A549 (cell line): ENCODE results near the gene LRRC4C.

Experiments used
- EP300 ChIP-seq, 2 experiments: fragments of >200 bp; sonication (Bioruptor Twin); formaldehyde crosslinking; IDR thresholded peaks; 2 replicates in 1 of 2; 3 replicates in 1 of 2; pipeline ENCODE4 v1.6.1; 2016 to 2017
- ESRRA ChIP-seq: fragments of 150-350 bp; IDR thresholded peaks from 2 replicates; pipeline ENCODE4 v1.6.1; 2014; ENCODE audit warnings: mild to moderate bottlenecking, low read length, borderline replicate concordance
- HDAC2 ChIP-seq: fragments of 200-600 bp; sonication (generic); IDR thresholded peaks from 2 replicates; pipeline ENCODE4 v1.6.1; 2016
- JUNB ChIP-seq: fragments of >200 bp; sonication (Bioruptor Twin); formaldehyde crosslinking; IDR thresholded peaks from 2 replicates; pipeline ENCODE4 v1.6.1; 2016
- NPAS2 ChIP-seq: fragments of 250-450 bp; sonication (Bioruptor Pico); IDR thresholded peaks from 2 replicates; pipeline ENCODE4 v1.8.0; 2022; ENCODE audit warnings: mild to moderate bottlenecking, moderate library complexity, borderline replicate concordance
- POLR2A ChIP-seq: IDR thresholded peaks from 2 replicates; pipeline ENCODE4 v1.6.1; 2012; ENCODE audit warnings: mild to moderate bottlenecking, low read length
- RFX5 ChIP-seq: fragments of 450-650 bp; IDR thresholded peaks from 2 replicates; pipeline ENCODE4 v1.7.1; 2014; ENCODE audit warnings: antibody characterized with exemption, mild to moderate bottlenecking, moderate library complexity
- SMC3 ChIP-seq: fragments of >200 bp; sonication (Bioruptor Twin); formaldehyde crosslinking; IDR thresholded peaks from 3 replicates; pipeline ENCODE4 v1.6.1; 2018; ENCODE audit warnings: inconsistent platforms
- TF ChIP-seq, protein P1 (sequence below): fragments of >200 bp; sonication (Bioruptor Twin); formaldehyde crosslinking; IDR thresholded peaks from 3 replicates; pipeline ENCODE4 v1.5.1; 2016
- TF ChIP-seq, protein P2 (sequence below): fragments of >200 bp; sonication (Bioruptor Twin); formaldehyde crosslinking; IDR thresholded peaks from 3 replicates; pipeline ENCODE4 v1.6.1; 2016
- TF ChIP-seq, protein P3 (sequence below): fragments of 450-650 bp; IDR thresholded peaks from 2 replicates; pipeline ENCODE4 v1.6.1; 2014; ENCODE audit warnings: antibody characterized with exemption

GRCh38 chr11:40227730-40228129, 1231.7 kb downstream of the LRRC4C start:
- TF ChIP-seq, protein P1, sequence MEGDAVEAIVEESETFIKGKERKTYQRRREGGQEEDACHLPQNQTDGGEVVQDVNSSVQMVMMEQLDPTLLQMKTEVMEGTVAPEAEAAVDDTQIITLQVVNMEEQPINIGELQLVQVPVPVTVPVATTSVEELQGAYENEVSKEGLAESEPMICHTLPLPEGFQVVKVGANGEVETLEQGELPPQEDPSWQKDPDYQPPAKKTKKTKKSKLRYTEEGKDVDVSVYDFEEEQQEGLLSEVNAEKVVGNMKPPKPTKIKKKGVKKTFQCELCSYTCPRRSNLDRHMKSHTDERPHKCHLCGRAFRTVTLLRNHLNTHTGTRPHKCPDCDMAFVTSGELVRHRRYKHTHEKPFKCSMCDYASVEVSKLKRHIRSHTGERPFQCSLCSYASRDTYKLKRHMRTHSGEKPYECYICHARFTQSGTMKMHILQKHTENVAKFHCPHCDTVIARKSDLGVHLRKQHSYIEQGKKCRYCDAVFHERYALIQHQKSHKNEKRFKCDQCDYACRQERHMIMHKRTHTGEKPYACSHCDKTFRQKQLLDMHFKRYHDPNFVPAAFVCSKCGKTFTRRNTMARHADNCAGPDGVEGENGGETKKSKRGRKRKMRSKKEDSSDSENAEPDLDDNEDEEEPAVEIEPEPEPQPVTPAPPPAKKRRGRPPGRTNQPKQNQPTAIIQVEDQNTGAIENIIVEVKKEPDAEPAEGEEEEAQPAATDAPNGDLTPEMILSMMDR: no peak
- TF ChIP-seq ESRRA (no peak), SMC3 (no peak), POLR2A (no peak), RFX5 (no peak), EP300 (IDR thresholded peaks at IDR 0.05) (no peak), JUNB (no peak), NPAS2 (no peak), HDAC2 (no peak)
- TF ChIP-seq, protein P2, sequence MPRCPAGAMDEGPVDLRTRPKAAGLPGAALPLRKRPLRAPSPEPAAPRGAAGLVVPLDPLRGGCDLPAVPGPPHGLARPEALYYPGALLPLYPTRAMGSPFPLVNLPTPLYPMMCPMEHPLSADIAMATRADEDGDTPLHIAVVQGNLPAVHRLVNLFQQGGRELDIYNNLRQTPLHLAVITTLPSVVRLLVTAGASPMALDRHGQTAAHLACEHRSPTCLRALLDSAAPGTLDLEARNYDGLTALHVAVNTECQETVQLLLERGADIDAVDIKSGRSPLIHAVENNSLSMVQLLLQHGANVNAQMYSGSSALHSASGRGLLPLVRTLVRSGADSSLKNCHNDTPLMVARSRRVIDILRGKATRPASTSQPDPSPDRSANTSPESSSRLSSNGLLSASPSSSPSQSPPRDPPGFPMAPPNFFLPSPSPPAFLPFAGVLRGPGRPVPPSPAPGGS: no peak
- TF ChIP-seq, protein P3, sequence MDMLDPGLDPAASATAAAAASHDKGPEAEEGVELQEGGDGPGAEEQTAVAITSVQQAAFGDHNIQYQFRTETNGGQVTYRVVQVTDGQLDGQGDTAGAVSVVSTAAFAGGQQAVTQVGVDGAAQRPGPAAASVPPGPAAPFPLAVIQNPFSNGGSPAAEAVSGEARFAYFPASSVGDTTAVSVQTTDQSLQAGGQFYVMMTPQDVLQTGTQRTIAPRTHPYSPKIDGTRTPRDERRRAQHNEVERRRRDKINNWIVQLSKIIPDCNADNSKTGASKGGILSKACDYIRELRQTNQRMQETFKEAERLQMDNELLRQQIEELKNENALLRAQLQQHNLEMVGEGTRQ: no peak
